ENCODE results near the gene PRKG1. TPM values are rescaled to one million over a fixed set of nuclear protein-coding genes. Genes with fewer than 3 reads are reported as not detected.

Gene PRKG1
- total and polyA plus RNA-seq, 2 of the 8 experiments (the other 6 are each of a cell fraction or from before 2014, with no cell fraction given), result 4.2 to 15.2 TPM

DNA sequence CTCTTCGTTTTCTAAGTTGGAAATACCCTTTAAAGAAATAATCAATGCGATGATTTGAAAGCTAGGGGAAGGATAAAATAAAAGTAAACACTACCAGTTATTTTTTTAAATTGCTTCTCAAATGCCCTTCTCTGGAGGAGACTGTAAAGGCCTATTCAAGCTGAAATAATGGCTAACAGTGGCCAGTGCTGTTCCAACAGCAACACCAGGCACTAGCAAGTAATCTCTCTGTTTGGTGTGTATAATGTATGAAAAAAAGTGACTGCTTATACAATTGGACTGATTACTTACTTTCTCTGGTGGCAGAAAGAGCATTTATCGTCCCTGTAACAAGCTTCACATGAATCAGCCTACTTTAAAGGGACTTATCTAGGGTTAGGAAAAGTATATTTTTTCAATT is 522.4 kb downstream of the PRKG1 start (continued):
- TF ChIP-seq, protein P1, sequence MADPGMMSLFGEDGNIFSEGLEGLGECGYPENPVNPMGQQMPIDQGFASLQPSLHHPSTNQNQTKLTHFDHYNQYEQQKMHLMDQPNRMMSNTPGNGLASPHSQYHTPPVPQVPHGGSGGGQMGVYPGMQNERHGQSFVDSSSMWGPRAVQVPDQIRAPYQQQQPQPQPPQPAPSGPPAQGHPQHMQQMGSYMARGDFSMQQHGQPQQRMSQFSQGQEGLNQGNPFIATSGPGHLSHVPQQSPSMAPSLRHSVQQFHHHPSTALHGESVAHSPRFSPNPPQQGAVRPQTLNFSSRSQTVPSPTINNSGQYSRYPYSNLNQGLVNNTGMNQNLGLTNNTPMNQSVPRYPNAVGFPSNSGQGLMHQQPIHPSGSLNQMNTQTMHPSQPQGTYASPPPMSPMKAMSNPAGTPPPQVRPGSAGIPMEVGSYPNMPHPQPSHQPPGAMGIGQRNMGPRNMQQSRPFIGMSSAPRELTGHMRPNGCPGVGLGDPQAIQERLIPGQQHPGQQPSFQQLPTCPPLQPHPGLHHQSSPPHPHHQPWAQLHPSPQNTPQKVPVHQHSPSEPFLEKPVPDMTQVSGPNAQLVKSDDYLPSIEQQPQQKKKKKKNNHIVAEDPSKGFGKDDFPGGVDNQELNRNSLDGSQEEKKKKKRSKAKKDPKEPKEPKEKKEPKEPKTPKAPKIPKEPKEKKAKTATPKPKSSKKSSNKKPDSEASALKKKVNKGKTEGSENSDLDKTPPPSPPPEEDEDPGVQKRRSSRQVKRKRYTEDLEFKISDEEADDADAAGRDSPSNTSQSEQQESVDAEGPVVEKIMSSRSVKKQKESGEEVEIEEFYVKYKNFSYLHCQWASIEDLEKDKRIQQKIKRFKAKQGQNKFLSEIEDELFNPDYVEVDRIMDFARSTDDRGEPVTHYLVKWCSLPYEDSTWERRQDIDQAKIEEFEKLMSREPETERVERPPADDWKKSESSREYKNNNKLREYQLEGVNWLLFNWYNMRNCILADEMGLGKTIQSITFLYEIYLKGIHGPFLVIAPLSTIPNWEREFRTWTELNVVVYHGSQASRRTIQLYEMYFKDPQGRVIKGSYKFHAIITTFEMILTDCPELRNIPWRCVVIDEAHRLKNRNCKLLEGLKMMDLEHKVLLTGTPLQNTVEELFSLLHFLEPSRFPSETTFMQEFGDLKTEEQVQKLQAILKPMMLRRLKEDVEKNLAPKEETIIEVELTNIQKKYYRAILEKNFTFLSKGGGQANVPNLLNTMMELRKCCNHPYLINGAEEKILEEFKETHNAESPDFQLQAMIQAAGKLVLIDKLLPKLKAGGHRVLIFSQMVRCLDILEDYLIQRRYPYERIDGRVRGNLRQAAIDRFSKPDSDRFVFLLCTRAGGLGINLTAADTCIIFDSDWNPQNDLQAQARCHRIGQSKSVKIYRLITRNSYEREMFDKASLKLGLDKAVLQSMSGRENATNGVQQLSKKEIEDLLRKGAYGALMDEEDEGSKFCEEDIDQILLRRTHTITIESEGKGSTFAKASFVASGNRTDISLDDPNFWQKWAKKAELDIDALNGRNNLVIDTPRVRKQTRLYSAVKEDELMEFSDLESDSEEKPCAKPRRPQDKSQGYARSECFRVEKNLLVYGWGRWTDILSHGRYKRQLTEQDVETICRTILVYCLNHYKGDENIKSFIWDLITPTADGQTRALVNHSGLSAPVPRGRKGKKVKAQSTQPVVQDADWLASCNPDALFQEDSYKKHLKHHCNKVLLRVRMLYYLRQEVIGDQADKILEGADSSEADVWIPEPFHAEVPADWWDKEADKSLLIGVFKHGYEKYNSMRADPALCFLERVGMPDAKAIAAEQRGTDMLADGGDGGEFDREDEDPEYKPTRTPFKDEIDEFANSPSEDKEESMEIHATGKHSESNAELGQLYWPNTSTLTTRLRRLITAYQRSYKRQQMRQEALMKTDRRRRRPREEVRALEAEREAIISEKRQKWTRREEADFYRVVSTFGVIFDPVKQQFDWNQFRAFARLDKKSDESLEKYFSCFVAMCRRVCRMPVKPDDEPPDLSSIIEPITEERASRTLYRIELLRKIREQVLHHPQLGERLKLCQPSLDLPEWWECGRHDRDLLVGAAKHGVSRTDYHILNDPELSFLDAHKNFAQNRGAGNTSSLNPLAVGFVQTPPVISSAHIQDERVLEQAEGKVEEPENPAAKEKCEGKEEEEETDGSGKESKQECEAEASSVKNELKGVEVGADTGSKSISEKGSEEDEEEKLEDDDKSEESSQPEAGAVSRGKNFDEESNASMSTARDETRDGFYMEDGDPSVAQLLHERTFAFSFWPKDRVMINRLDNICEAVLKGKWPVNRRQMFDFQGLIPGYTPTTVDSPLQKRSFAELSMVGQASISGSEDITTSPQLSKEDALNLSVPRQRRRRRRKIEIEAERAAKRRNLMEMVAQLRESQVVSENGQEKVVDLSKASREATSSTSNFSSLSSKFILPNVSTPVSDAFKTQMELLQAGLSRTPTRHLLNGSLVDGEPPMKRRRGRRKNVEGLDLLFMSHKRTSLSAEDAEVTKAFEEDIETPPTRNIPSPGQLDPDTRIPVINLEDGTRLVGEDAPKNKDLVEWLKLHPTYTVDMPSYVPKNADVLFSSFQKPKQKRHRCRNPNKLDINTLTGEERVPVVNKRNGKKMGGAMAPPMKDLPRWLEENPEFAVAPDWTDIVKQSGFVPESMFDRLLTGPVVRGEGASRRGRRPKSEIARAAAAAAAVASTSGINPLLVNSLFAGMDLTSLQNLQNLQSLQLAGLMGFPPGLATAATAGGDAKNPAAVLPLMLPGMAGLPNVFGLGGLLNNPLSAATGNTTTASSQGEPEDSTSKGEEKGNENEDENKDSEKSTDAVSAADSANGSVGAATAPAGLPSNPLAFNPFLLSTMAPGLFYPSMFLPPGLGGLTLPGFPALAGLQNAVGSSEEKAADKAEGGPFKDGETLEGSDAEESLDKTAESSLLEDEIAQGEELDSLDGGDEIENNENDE (IDR thresholded peaks at IDR 0.05; ENCODE audit: insufficient replicate concordance, low read length), result no peak
- no peak for TF ChIP-seq CEBPB (IDR thresholded peaks at IDR 0.05; ENCODE audit: low read depth, low read length)
- no peak for TF ChIP-seq RXRA (IDR thresholded peaks at IDR 0.05; ENCODE audit: insufficient read depth, low read depth, low read length)

Data from H1 (cell line).